ENCODE data around the gene ZNF117.
A peak's percentile ranks its signal among the peaks of the same experiment; 100 is the strongest.
"Not testable (repeated sequence)": the region's sequence is repeated elsewhere in the genome, so short reads cannot be mapped to it uniquely, and the experiment has no call there.

Gene ZNF117

GRCh38 chr7:64990936-64991335 is at the start of gene ZNF117:
Gene ZNF117, minus strand, starts transcription at chr7:64991036.
- DNase-seq (ENCODE audit: low read depth in 1 of 2, low spot score in 1 of 2): no peak

GRCh38 chr7:65038767-65039166 is 47.9 kb upstream of the ZNF117 start:
- DNase-seq (ENCODE audit: low read depth in 1 of 2, low spot score in 1 of 2): peak in 1 of 2 donors; percentile 6

DNA sequence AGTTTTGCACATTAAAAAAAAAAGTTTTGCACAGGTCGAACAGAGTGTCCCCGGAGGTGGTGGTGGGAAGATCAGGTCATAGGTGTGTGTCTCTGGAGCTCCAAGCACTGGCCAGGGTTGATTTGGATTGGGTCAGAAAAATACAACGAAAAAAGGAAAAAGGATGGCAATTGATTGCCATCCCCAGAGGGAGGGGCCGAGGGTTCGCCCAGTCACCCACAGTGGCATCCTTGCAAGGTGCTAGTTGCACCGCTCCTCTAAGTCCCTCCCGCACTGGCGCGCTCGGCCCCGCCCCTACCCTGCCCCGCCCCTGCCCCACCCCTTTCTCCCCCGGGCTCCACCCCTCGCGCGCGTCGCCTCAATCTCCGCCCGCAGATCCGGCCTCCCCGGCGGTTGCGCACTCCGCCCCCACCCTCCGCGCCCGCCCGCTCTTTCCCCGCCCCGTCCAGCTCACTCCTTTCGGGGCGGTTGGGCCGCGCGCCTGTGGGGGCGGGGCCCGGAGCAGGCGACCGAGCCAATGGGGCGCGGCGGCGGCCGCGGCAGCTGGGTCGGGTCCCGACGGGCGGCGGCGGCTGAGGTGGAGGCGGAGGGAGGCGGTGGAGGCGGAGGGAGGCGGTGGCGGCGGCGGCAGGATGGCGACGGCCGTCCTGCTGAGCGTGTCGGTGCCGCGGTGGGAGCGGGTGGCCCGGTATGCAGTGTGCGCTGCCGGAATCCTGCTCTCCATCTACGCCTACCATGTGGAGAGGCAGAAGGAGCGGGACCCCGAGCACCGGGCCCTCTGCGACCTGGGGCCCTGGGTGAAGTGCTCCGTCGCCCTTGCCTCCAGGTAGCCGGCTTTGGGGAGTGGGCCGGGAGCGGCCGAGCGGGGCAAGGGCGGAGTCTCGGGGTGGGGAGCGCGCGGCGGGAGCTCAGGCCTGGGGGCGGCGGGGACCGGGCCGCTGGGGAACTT is 47.2 kb upstream of the ZNF117 start:
- DNase-seq (ENCODE audit: low read depth in 1 of 2, low spot score in 1 of 2): peak; percentile 84 to 94

DNA sequence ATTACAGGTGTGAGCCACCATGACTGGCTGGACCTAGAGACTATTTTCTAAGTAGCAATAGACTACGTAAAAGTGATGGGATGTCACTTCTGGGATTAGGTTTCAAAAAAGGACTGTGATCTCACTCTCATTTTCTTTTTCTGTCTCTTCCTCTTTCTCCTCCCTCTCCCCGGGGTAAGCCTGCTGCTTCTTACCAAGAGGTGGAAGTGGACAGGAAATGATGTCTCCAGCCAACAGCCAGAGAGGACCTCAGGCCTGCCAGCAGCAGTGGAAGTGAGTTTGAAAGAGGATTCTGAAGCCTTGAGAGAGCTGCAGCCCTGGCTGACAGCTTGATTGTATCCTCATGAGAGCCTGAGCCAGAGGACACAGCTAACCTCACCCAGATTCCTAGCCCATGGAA is 45.7 kb upstream of the ZNF117 start:
- not testable (repeated sequence) for DNase-seq (ENCODE audit: low read depth in 1 of 2, low spot score in 1 of 2)

GRCh38 chr7:65035469-65035868 is 44.6 kb upstream of the ZNF117 start:
- not testable (repeated sequence) for DNase-seq (ENCODE audit: low read depth in 1 of 2, low spot score in 1 of 2)

- DNase-seq (ENCODE audit: low read depth in 1 of 2, low spot score in 1 of 2): not testable (repeated sequence)
These were observed 43.4 kb upstream of the ZNF117 start for GRCh38 chr7:65034120-65034782.

- not testable (repeated sequence) for DNase-seq (ENCODE audit: low read depth in 1 of 2, low spot score in 1 of 2)
These were observed 42.6 kb upstream of the ZNF117 start for GRCh38 chr7:65033391-65033790.

GRCh38 chr7:65025023-65025422 is 34.2 kb upstream of the ZNF117 start:
- DNase-seq (ENCODE audit: low read depth in 1 of 2, low spot score in 1 of 2): not testable (repeated sequence)

GRCh38 chr7:65020978-65021377 is 30.1 kb upstream of the ZNF117 start:
- not testable (repeated sequence) for DNase-seq (ENCODE audit: low read depth in 1 of 2, low spot score in 1 of 2)

DNA sequence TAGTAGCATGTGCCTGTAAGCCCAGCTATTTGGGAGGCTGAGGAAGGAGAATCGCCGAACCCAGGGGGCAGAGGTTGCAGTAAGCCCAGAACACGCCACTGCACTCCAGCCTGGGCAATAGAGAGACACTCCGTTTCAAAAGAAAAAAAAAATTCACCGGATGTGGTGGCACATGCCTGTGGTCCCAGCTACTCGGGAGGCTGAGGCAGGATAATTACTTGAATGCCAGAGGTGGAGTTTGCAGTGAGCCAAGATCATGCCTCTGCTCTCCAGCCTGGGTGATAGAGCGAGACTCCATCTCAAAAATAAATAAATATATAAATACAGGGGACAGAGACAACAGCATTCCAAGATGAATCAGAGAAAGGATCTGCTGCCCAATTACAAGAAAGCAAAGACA is 19.0 kb upstream of the ZNF117 start:
- DNase-seq (ENCODE audit: low read depth in 1 of 2, low spot score in 1 of 2): not testable (repeated sequence)

DNA sequence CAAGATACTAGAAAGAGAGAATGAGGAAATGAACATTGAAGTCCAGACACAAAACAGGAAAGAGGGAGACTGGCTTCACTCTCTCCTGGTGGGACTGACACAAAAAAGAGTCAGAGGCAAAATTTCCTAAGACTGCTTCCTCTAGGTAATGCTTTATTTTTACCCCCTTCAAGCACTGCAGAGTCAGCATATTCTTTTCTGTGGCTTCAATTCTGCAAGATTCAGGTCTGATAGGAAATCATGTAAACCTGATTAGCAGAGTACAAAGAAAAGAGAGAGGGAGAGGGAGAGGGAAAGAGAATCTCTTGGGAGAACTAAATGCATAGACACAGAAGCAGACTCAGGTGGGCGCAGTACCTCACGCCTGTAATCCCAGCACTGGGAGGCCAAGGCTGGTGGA is 18.6 kb upstream of the ZNF117 start:
- not testable (repeated sequence) for DNase-seq (ENCODE audit: low read depth in 1 of 2, low spot score in 1 of 2)

DNA sequence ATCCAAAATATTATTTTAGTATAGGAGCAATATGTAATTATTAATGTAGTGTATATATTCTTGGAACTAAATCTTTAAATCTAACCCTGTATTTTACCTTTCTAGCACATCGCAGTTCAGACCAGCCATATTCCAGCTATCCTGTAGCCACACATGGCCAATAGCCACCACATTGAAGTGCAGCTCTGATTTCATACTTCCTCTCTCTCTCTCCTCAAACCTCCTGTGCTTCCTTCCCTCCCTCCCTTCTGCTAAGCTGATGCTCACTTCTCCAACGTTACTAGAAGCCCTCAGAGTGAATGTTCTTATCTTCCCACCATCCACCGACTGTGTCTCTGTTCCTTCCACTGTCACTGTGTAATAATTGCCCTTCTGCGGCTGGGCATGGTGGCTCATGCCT is 16.2 kb upstream of the ZNF117 start:
- DNase-seq (ENCODE audit: low read depth in 1 of 2, low spot score in 1 of 2): not testable (repeated sequence)

DNA sequence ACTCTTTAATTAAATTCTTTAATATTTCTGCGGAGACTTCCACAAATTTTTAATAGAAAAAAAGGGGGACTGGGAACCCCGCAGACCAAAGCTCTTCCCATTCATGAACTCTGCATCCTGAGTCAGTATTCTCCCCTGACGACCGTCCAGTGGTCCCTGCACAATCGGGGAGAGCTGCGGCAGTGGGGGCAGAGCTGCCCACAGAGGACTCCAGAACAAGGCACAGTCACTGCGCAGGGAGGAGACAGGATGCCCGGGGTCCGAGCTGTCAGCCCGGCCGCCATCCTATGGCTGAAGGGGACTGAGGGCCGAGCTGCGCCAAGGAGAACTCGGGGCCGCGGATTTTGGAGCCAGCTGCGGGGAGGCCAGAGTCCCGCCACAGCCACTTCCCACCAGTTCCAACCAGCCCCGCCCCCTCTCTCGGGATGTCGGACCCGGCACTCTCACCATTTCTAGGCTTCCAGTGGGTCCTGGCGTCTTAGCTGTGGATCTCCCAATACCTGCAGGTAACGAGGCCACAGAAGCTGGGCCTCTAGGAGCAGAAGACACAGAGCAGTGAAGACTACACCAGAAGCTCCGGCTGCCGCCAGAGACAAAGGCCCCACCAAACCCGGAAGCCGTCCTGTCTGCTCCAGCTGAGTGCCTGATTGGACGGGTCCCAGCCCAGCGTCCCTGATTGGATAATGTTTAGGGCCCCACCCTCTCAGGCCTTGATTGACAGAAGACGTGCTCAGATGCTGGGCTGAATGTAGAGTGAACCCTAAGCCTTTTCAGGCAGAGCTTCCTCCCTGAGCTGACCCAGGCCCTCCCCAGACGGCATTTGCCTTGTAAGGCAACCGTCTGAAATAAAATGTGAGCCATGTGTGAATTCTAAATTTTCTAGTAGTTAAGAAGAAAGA is 15.5 kb upstream of the ZNF117 start, which contains the start of gene ERV3-1:
TSS of gene ERV3-1 (minus strand) at position 594 of the 899 bp plus-strand sequence. CDS start 13,661 bp downstream, outside the sequence.
- peak; percentile 82 to 83 for DNase-seq (ENCODE audit: low read depth in 1 of 2, low spot score in 1 of 2)

- DNase-seq (ENCODE audit: low read depth in 1 of 2, low spot score in 1 of 2): no peak
These were observed 13.7 kb upstream of the ZNF117 start for GRCh38 chr7:65004575-65004974.

- DNase-seq (ENCODE audit: low read depth in 1 of 2, low spot score in 1 of 2): no peak
These were observed 12.2 kb upstream of the ZNF117 start for GRCh38 chr7:65002972-65003585.

DNA sequence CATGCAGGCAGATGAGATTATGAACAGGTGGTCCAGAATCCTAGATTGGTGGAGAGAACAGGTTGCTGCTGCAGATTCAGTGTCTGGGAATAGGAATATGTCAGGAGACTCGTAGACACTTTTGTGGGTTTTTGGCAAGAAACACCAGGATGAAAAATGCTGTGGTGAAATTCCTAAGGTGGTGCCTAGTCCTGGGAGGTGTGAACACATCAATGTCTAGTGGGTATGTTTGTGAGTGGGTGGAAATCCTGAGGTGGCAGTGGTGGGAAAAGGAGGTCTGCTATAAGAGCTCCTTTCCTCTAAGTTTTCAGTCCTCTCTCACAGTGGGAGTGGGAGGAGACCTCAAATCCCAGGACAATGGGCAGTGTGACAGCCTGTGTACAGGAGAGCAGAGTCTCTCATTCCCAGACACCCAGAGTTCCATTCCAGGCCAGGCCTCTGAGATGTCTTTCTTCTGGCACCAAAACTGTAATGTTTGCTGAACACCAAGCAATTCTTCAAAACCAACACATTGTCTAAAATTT is 10.5 kb upstream of the ZNF117 start:
- no peak for DNase-seq (ENCODE audit: low read depth in 1 of 2, low spot score in 1 of 2)

DNA sequence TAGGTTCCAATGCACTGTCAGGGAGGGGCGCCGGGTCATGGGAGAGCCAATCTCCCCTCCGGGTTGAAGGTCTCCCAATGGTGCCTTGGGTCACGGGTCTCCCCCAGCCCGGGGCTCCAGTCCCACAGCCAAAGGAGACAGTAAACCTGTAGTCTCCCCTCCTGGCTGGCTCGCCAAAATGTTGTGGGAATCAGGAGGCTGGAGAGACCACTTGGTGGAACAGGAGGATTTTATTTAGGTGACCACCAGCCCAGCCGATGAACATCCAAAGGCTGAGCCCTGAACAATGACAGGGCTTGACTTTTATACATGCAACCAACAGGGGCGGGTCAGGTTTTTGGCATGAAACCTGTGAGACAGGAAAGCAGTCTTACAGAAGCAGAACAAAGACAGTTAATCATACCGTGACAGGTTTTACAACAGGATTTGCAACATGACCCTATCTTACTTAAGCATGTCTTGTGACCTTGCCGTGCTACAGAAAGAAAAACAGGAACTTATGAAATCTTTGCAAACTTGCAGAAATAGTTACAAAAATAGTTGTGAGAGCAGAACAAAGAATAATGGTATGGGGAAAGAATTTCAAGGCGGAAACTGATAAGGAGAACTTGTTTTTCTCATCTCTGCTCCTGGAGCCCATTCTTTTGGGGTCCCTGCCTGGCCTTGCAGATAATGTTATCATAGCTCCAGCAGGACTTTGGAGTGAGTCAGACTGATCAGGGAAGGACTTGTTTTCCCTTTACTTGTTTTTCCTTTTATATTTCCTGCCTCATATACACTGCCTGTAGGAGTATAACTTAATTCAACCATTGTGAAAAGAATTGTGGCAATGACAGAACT is 8.5 kb upstream of the ZNF117 start:
- DNase-seq (ENCODE audit: low read depth in 1 of 2, low spot score in 1 of 2): no peak

- no peak for DNase-seq (ENCODE audit: low read depth in 1 of 2, low spot score in 1 of 2)
These were observed 8.0 kb upstream of the ZNF117 start for GRCh38 chr7:64998865-64999164.

- DNase-seq (ENCODE audit: low read depth in 1 of 2, low spot score in 1 of 2): no peak
These were observed 7.1 kb upstream of the ZNF117 start for GRCh38 chr7:64997927-64998391.
